Thoracic aorta (tissue), 2 donors: Measurements from ENCODE around the gene ELOVL1. TPM values are rescaled to one million over a fixed set of nuclear protein-coding genes. Genes with fewer than 3 reads are reported as not detected.

Experiments used
- ATAC-seq: fragments of 150-250 bp; one replicate; pipeline ENCODE4 v1.8.0; 2017; ENCODE audit warnings: low read depth; ENCODE audit not compliant: insufficient number of reproducible peaks, low FRiP score
- DNase-seq: peaks from one replicate; pipeline ENCODE4 v3.0.0-alpha.2; 2020; ENCODE audit warnings: low spot score
- H3K27ac ChIP-seq, 2 donors: fragments of 200-600 bp; sonication (generic); 1 replicate in 1 of 2; 2 replicates in 1 of 2; pipeline ENCODE4 v1.5.1; 2016; ENCODE audit warnings: mild to moderate bottlenecking in 2 of 2, moderate library complexity in 2 of 2
- H3K27me3 ChIP-seq: fragments of 200-600 bp; sonication (generic); replicated peaks from 2 replicates; pipeline ENCODE4 v1.6.0; 2016; ENCODE audit warnings: mild to moderate bottlenecking; ENCODE audit not compliant: insufficient read depth
- H3K36me3 ChIP-seq: fragments of 200-600 bp; sonication (generic); one replicate; pipeline ENCODE4 v1.5.1; 2016
- H3K4me1 ChIP-seq, 2 donors: fragments of 200-600 bp; sonication (generic); 1 replicate in 1 of 2; 2 replicates in 1 of 2; pipeline versions ENCODE4 v1.5.1 to v1.6.0; 2016; ENCODE audit warnings: low read depth in 2 of 2, mild to moderate bottlenecking in 1 of 2; ENCODE audit not compliant: control insufficient read depth in 1 of 2
- H3K4me3 ChIP-seq: fragments of 200-600 bp; sonication (generic); 2 replicates; pipeline ENCODE4 v1.5.1; 2016; ENCODE audit warnings: mild to moderate bottlenecking
- H3K9me3 ChIP-seq: fragments of 200-600 bp; sonication (generic); 2 replicates; pipeline ENCODE4 v1.5.1; 2016
- CTCF ChIP-seq: fragments of 200-600 bp; sonication (generic); IDR thresholded peaks from one replicate; pipeline ENCODE4 v1.5.1; 2019; ENCODE audit warnings: antibody characterized with exemption
- total RNA-seq, 2 donors: library from RNA; depleted of rRNA; stranded (reverse); fragments of >200 nt; gene quantifications; one replicate each; pipeline versions ENCODE4 v1.1.0 to v1.2.3, GENCODE V29; 2016

Gene ELOVL1
- total RNA-seq, 2 donors from 2014 or later, result 36.3 to 40.8 TPM

GRCh38 chr1:43350976-43351375 is 16.8 kb downstream of the ELOVL1 start:
- TF ChIP-seq CTCF, result no peak
- no peak for ATAC-seq
- H3K36me3 ChIP-seq, result no peaks in the 10 kb centered on the region

GRCh38 chr1:43349594-43350306 is 18.1 kb downstream of the ELOVL1 start:
- DNase-seq (no peak), ATAC-seq (peak; percentile 7)
- peaks cover 0 to 18% of the 10 kb centered on the region in 2 donors for H3K4me1 ChIP-seq

More at GRCh38 chr1:43350976-43351375, 16.8 kb downstream of the ELOVL1 start:
- Histone ChIP-seq H3K4me1 (peaks cover 0 to 18% of the 10 kb centered on the region in 2 donors), H3K27ac (no peak overlapping the region), H3K4me3 (no peak overlapping the region), H3K27me3 (no peaks in the 10 kb centered on the region), H3K9me3 (no peaks in the 10 kb centered on the region)
- no peak for DNase-seq

GRCh38 chr1:43348809-43349593 is 18.8 kb downstream of the ELOVL1 start:
- TF ChIP-seq CTCF, result no peak
- Histone ChIP-seq H3K36me3 (no peaks in the 10 kb centered on the region), H3K4me3 (peak overlapping the region; percentile 83), H3K27me3 (no peaks in the 10 kb centered on the region), H3K27ac (peak overlapping the region; percentile 81 to 87), H3K9me3 (no peaks in the 10 kb centered on the region), H3K4me1 (peaks cover 0 to 22% of the 10 kb centered on the region in 2 donors)
- DNase-seq (peak; percentile 34), ATAC-seq (peak; percentile 58)

More at GRCh38 chr1:43349594-43350306, 18.1 kb downstream of the ELOVL1 start:
- Histone ChIP-seq H3K36me3 (no peaks in the 10 kb centered on the region), H3K9me3 (no peaks in the 10 kb centered on the region), H3K27ac (peak overlapping the region; percentile 81 to 87), H3K4me3 (peak overlapping the region; percentile 83), H3K27me3 (no peaks in the 10 kb centered on the region)
- TF ChIP-seq CTCF, result no peak

- DNase-seq (no peak), ATAC-seq (peak; percentile 30)
- Histone ChIP-seq H3K36me3 (no peaks in the 10 kb centered on the region), H3K27me3 (no peaks in the 10 kb centered on the region), H3K4me1 (peaks cover 0 to 24% of the 10 kb centered on the region in 2 donors), H3K4me3 (peak overlapping the region; percentile 83), H3K9me3 (no peaks in the 10 kb centered on the region), H3K27ac (peak overlapping the region; percentile 81 to 87)
- TF ChIP-seq CTCF, result no peak
Measured at GRCh38 chr1:43348343-43348808, 19.4 kb downstream of the ELOVL1 start.

- Histone ChIP-seq H3K27ac (no peak overlapping the region), H3K4me3 (no peak overlapping the region), H3K4me1 (peaks cover 0 to 24% of the 10 kb centered on the region in 2 donors), H3K27me3 (no peaks in the 10 kb centered on the region), H3K9me3 (no peaks in the 10 kb centered on the region), H3K36me3 (no peaks in the 10 kb centered on the region)
- DNase-seq (no peak), ATAC-seq (no peak)
- TF ChIP-seq CTCF, result no peak
Measured at GRCh38 chr1:43346636-43347035, 21.2 kb downstream of the ELOVL1 start.
